HCT116 (cell line): Measurements from ENCODE around the gene ZSWIM5.

Experiments
- POLR2A ChIP-seq: IDR thresholded peaks from 2 replicates; pipeline ENCODE4 v1.7.0; 2011; ENCODE audit warnings: borderline replicate concordance; ENCODE audit not compliant: insufficient read depth, insufficient read length; ENCODE audit errors: extremely low read depth
- TF ChIP-seq, protein P1 (sequence below): IDR thresholded peaks from 2 replicates; pipeline ENCODE4 v1.6.1; 2012

DNA sequence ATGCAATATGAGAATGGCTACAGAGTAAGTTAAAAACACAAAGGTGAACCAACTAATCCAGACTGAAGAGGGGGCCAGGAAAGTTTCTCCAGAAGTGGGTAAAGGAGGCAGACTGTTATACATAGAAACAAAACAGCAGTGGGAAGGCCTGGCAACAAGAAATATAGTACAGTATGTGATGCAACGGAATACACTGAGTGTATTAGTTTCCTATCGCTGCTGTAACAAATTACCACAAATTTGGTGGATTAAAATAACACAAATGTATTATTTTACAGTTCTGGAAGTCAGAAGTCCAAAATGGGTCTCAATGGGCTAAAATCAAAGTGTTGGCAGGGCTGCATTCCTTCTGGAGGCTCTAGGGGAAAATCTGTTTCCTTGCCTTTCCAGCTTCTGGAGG lies 95.2 kb downstream of the ZSWIM5 start:
- TF ChIP-seq, protein P1, sequence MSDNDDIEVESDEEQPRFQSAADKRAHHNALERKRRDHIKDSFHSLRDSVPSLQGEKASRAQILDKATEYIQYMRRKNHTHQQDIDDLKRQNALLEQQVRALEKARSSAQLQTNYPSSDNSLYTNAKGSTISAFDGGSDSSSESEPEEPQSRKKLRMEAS = no peak
- no peak for TF ChIP-seq POLR2A
